HepG2 (cell line): ENCODE results near the gene NRP1. TPM values are rescaled to one million over a fixed set of nuclear protein-coding genes. Genes with fewer than 3 reads are reported as not detected.

Experiments used
- BHLHE40 ChIP-seq: IDR thresholded peaks from 2 replicates; pipeline ENCODE4 v1.6.1; 2011; ENCODE audit warnings: low read length, improper control_type of control experiment
- DRAP1 ChIP-seq: IDR thresholded peaks from 2 replicates; pipeline ENCODE4 v1.6.1; 2016; ENCODE audit warnings: missing genetic modification reagents, missing compliant biosample characterization
- GATAD2A ChIP-seq: IDR thresholded peaks from 2 replicates; pipeline ENCODE4 v1.6.1; 2016
- HDAC2 ChIP-seq: sonication (generic); formaldehyde crosslinking; IDR thresholded peaks from 2 replicates; pipeline ENCODE4 v1.4.0; 2020; ENCODE audit warnings: missing genetic modification reagents
- HNF4G ChIP-seq, 2 experiments: sonication (generic) in 1 of 2; formaldehyde crosslinking in 1 of 2; IDR thresholded peaks; 2 replicates each; pipeline versions ENCODE4 v1.4.0 to v1.6.1; 2011 to 2020; ENCODE audit warnings: borderline replicate concordance in 2 of 2, low read depth in 2 of 2, mild to moderate bottlenecking in 2 of 2, low read length in 1 of 2, missing genetic modification reagents in 1 of 2, moderate library complexity in 1 of 2
- MAX ChIP-seq: IDR thresholded peaks from 2 replicates; pipeline ENCODE4 v1.6.1; 2012; ENCODE audit warnings: inconsistent platforms
- MAZ ChIP-seq, 2 experiments: sonication (generic) in 1 of 2; formaldehyde crosslinking in 1 of 2; IDR thresholded peaks; 2 replicates each; pipeline versions ENCODE4 v1.5.0 to v1.6.1; 2012 to 2020; ENCODE audit warnings: low read depth in 2 of 2, mild to moderate bottlenecking in 2 of 2, borderline replicate concordance in 1 of 2, improper control_type of control experiment in 1 of 2, low read length in 1 of 2, missing genetic modification reagents in 1 of 2, moderate library complexity in 1 of 2
- MIXL1 ChIP-seq: IDR thresholded peaks from 2 replicates; pipeline ENCODE4 v1.6.1; 2016
- NAIF1 ChIP-seq: sonication (generic); formaldehyde crosslinking; IDR thresholded peaks from 2 replicates; pipeline ENCODE4 v1.5.0; 2020; ENCODE audit warnings: mild to moderate bottlenecking, missing genetic modification reagents, borderline replicate concordance
- NCOA2 ChIP-seq: sonication (generic); formaldehyde crosslinking; IDR thresholded peaks from 2 replicates; pipeline ENCODE4 v1.8.0; 2022; ENCODE audit warnings: inconsistent platforms
- NCOR1 ChIP-seq: fragments of 200-600 bp; sonication (generic); IDR thresholded peaks from 2 replicates; pipeline ENCODE4 v1.7.0; 2017; ENCODE audit warnings: antibody characterized with exemption, low read length, borderline replicate concordance
- NR2C2 ChIP-seq: sonication (generic); formaldehyde crosslinking; IDR thresholded peaks from 2 replicates; pipeline ENCODE4 v1.4.0; 2020; ENCODE audit warnings: missing genetic modification reagents, mild to moderate bottlenecking, moderate library complexity, borderline replicate concordance
- POLR2G ChIP-seq: fragments of 200-400 bp; formaldehyde crosslinking; IDR thresholded peaks from 2 replicates; pipeline ENCODE4 v1.6.1; 2018; ENCODE audit warnings: mild to moderate bottlenecking, low read depth, low read length, moderate library complexity
- PPARG ChIP-seq: conservative IDR thresholded peaks from 2 replicates; pipeline ENCODE4 v1.6.1; 2016; ENCODE audit warnings: missing biosample characterization, missing genetic modification reagents
- SOX13 ChIP-seq, 3 experiments: fragments of 450-650 bp in 1 of 3; sonication (generic) in 1 of 3; formaldehyde crosslinking in 1 of 3; IDR thresholded peaks in 2 of 3; conservative IDR thresholded peaks in 1 of 3; 2 replicates each; pipeline versions ENCODE4 v1.5.0 to v1.6.1; 2016 to 2020; ENCODE audit warnings: antibody characterized with exemption in 1 of 3, mild to moderate bottlenecking in 1 of 3, missing compliant biosample characterization in 1 of 3, missing genetic modification reagents in 1 of 3, moderate library complexity in 1 of 3
- SOX5 ChIP-seq: IDR thresholded peaks from 2 replicates; pipeline ENCODE4 v1.6.1; 2016; ENCODE audit warnings: borderline replicate concordance
- ZBTB25 ChIP-seq: IDR thresholded peaks from 2 replicates; pipeline ENCODE4 v1.6.1; 2018; ENCODE audit warnings: missing genetic modification reagents
- ZNF276 ChIP-seq: sonication (generic); formaldehyde crosslinking; IDR thresholded peaks from 2 replicates; pipeline ENCODE4 v1.4.0; 2020; ENCODE audit warnings: mild to moderate bottlenecking, low read depth, missing genetic modification reagents
- ZNF343 ChIP-seq: sonication (generic); formaldehyde crosslinking; IDR thresholded peaks from 2 replicates; pipeline ENCODE4 v1.4.0; 2020; ENCODE audit warnings: mild to moderate bottlenecking, missing genetic modification reagents
- ZNF354B ChIP-seq: sonication (generic); formaldehyde crosslinking; IDR thresholded peaks from 2 replicates; pipeline ENCODE4 v1.8.0; 2022; ENCODE audit warnings: mild to moderate bottlenecking, missing genetic modification reagents
- ZNF501 ChIP-seq: sonication (generic); formaldehyde crosslinking; IDR thresholded peaks from 2 replicates; pipeline ENCODE4 v1.5.1; 2020; ENCODE audit warnings: mild to moderate bottlenecking, moderate library complexity, missing genetic modification reagents
- ZNF792 ChIP-seq: IDR thresholded peaks from 2 replicates; pipeline ENCODE4 v1.6.1; 2016
- ZNF816 ChIP-seq: sonication (generic); formaldehyde crosslinking; IDR thresholded peaks from 2 replicates; pipeline ENCODE4 v1.8.0; 2022; ENCODE audit warnings: missing genetic modification reagents, mild to moderate bottlenecking, borderline replicate concordance
- ZNF878 ChIP-seq: sonication (generic); formaldehyde crosslinking; IDR thresholded peaks from 2 replicates; pipeline ENCODE4 v1.8.1; 2023; ENCODE audit warnings: mild to moderate bottlenecking, missing genetic modification reagents, moderate library complexity
- polyA plus RNA-seq, 8 experiments: library from polyadenylated mRNA; depleted of rRNA in 3 of 8; stranded (reverse) in 7 of 8; unstranded in 1 of 8; fragments of >200 nt; fragmentation: Illumina TruSeq in 4 of 8; extraction: Trizol in 4 of 8; gene quantifications; 2 replicates each; pipeline versions ENCODE4 v1.2.1 to v1.2.3, GENCODE V29; 2011 to 2016; ENCODE audit warnings: low read depth in 4 of 8, missing spikeins in 1 of 8, mixed read lengths in 1 of 8; ENCODE audit not compliant: insufficient read depth in 1 of 8
- total RNA-seq, 5 experiments: library from RNA; depleted of rRNA; stranded (reverse); fragments of >200 nt; fragmentation: Illumina TruSeq; extraction: Trizol; gene quantifications; 2 replicates each; pipeline ENCODE4 v1.2.3, GENCODE V29; 2016; ENCODE audit warnings: low read depth in 1 of 5
- TF ChIP-seq, protein P1 (sequence below): IDR thresholded peaks from 2 replicates; pipeline ENCODE4 v1.6.1; 2016

NRP1 gene
- total and polyA plus RNA-seq, 2 of the 13 experiments (the other 11 are each of a cell fraction or from before 2014, with no cell fraction given): 5.3 to 5.8 TPM

DNA sequence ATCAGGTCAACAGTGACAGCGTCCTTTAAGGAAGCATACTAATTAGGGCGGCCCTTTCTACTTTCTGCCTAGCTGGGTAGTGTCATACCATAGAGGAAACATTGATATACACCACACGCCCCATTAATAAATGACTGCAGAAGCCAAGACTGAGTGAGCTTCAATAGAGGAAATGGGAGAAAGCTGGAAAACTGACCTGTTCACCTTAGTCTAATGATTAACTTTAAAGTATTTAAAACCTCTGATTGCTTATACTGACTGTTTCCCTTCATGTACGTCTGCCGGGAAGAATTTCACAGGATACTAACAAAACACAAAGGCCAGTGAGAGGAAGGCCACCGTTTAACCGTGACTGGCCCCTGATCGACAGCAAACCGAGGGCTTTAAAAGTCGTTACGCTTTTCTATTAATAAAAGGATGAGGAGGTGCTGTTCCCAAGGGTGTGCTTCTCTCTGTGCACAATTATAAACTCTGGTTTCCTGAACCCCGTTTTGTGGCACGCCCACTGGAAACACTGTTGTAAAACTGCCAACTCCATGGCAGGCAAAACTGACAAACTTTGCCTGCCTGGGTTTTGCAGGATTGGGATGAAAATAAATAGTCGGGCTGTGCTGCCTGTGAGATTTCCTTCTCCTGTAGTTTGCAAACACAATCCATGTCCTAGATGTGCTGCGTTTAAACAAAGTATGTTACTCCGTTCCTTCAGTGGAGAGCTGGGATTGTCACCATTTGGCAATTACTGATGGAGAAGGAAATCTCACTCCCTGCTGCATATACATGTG lies 137.6 kb downstream of the NRP1 start (continued):
- no peak for TF ChIP-seq NR2C2 (CRISPR knock-in tag)
- TF ChIP-seq ZNF501 (CRISPR knock-in tag): 0 out of 2 replicates have a peak, but pooled peaks have one; percentile 38
- TF ChIP-seq BHLHE40: no peak
- peak; percentile 41; the same call in 1 of the 2 replicates for TF ChIP-seq HDAC2 (CRISPR knock-in tag)
- TF ChIP-seq, protein P1, sequence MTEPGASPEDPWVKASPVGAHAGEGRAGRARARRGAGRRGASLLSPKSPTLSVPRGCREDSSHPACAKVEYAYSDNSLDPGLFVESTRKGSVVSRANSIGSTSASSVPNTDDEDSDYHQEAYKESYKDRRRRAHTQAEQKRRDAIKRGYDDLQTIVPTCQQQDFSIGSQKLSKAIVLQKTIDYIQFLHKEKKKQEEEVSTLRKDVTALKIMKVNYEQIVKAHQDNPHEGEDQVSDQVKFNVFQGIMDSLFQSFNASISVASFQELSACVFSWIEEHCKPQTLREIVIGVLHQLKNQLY (CRISPR knock-in tag): 0 out of 2 replicates have a peak, but pooled peaks have one; percentile 16
- peak; percentile 75 for TF ChIP-seq PPARG (CRISPR knock-in tag)
- peak; percentile 63; the same call in 1 of the 2 replicates for TF ChIP-seq ZNF878 (CRISPR knock-in tag)
- TF ChIP-seq NCOR1: peak; percentile 29; the same call in 1 of the 2 replicates
- TF ChIP-seq NAIF1 (CRISPR knock-in tag): no peak
- peak; percentile 97 for TF ChIP-seq NCOA2
- TF ChIP-seq ZNF343: 0 out of 2 replicates have a peak, but pooled peaks have one; percentile 30
- TF ChIP-seq DRAP1 (CRISPR knock-in tag): peak; percentile 76
- peak; percentile 86 for TF ChIP-seq POLR2G
- TF ChIP-seq SOX13 (IDR thresholded peaks at IDR 0.05): no peak
- TF ChIP-seq SOX13 (CRISPR knock-in tag; conservative IDR thresholded peaks at IDR 0.05 in 1 of 2, IDR thresholded peaks at IDR 0.05 in 1 of 2): peak in 1 of 2 experiments; percentile 85; a peak in 2 of 4 replicates
- peak; percentile 49; the same call in 1 of the 2 replicates for TF ChIP-seq MIXL1
- peak; percentile 83; the same call in 1 of the 2 replicates for TF ChIP-seq SOX5 (CRISPR knock-in tag)
- no peak for TF ChIP-seq ZNF276
- TF ChIP-seq ZBTB25 (CRISPR knock-in tag): peak; percentile 31; the same call in 1 of the 2 replicates
- peak; percentile 47; the same call in 1 of the 2 replicates for TF ChIP-seq ZNF792 (CRISPR knock-in tag)
- TF ChIP-seq MAX: peak; percentile 17; the same call in 1 of the 2 replicates
- TF ChIP-seq HNF4G (IDR thresholded peaks at IDR 0.05; ENCODE audit: borderline replicate concordance, low read depth, low read length): no peak
- peak; percentile 19; the same call in 1 of the 2 replicates for TF ChIP-seq HNF4G (CRISPR knock-in tag; IDR thresholded peaks at IDR 0.05; ENCODE audit: borderline replicate concordance, low read depth)
- TF ChIP-seq GATAD2A (CRISPR knock-in tag): peak; percentile 79; the same call in 1 of the 2 replicates
- no peak for TF ChIP-seq MAZ (IDR thresholded peaks at IDR 0.05; ENCODE audit: borderline replicate concordance, low read depth, low read length)
- TF ChIP-seq MAZ (CRISPR knock-in tag; IDR thresholded peaks at IDR 0.05; ENCODE audit: low read depth): 0 out of 2 replicates have a peak, but pooled peaks have one; percentile 32
- 0 out of 2 replicates have a peak, but pooled peaks have one; percentile 54 for TF ChIP-seq ZNF816
- TF ChIP-seq ZNF354B: no peak
